ENCODE results near the gene STRIT1. TPM values are rescaled to one million over a fixed set of nuclear protein-coding genes. Genes with fewer than 3 reads are reported as not detected.

STRIT1 gene
- total RNA-seq, 1 experiment from 2014 or later: not detected

- H3K9me3 ChIP-seq (ENCODE audit: control insufficient read depth, insufficient read depth, low read depth, low read length): no peaks in the 10 kb centered on the region
- in situ Hi-C loops (cut with HindIII; ENCODE audit: low pct_unique_long_range_greater_than_20kb, low sequenced_read_pairs) (no loop called here), intact Hi-C loops (cut with micrococcal nuclease; ENCODE audit: unreplicated experiment) (no loop called here)
- TF ChIP-seq REST (IDR thresholded peaks at IDR 0.05; ENCODE audit: insufficient read depth in 1 of 2, low read depth in 2 of 2, low read length in 1 of 2) (no peak), SIN3A (IDR thresholded peaks at IDR 0.05; ENCODE audit: borderline replicate concordance, insufficient read depth, low read depth, low read length) (no peak), TCF7L2 (IDR thresholded peaks at IDR 0.05; ENCODE audit: low read depth, low read length) (no peak), POLR2AphosphoS5 (IDR thresholded peaks at IDR 0.05; ENCODE audit: low read depth, low read length) (no peak), CTCF (IDR thresholded peaks at IDR 0.05) (no peak)
- no peak overlapping the region for H3K27ac ChIP-seq (ENCODE audit: low read length)
- H3K27me3 ChIP-seq (ENCODE audit: control insufficient read depth, insufficient read depth, low read length): no peaks in the 10 kb centered on the region
- ATAC-seq (no peak), DNase-seq (ENCODE audit: low read depth, low spot score) (no peak)
- H3K4me1 ChIP-seq (ENCODE audit: control insufficient read depth, insufficient read depth, low read length): no peaks in the 10 kb centered on the region
- no peak overlapping the region for H3K4me3 ChIP-seq (ENCODE audit: low read depth in 2 of 2, low read length in 2 of 2)
- BruUV-seq (replicated peaks): no TSS peak
- H3K36me3 ChIP-seq (ENCODE audit: control insufficient read depth, insufficient read depth, low read length): no peaks in the 10 kb centered on the region
- ChIA-PET POLR2A (no interaction called here), CTCF (interaction anchor here (0.7 kb wide), 1 partner anchor 82 kb away, joined by 3 read pairs; no protein-coding TSS in a partner anchor)
Observed at GRCh38 chr3:155304394-155304793, 10.9 kb upstream of the STRIT1 start.

GRCh38 chr3:155303540-155304097, 10.1 kb upstream of the STRIT1 start:
- no TSS peak for BruUV-seq (replicated peaks)
- ChIA-PET POLR2A (no interaction called here), CTCF (interaction anchor here (0.7 kb wide), 1 partner anchor 81 kb away, joined by 3 read pairs; no protein-coding TSS in a partner anchor)
- no peaks in the 10 kb centered on the region for H3K27me3 ChIP-seq (ENCODE audit: control insufficient read depth, insufficient read depth, low read length)
- intact Hi-C loops (cut with micrococcal nuclease; ENCODE audit: unreplicated experiment): no loop called here
- H3K9me3 ChIP-seq (ENCODE audit: control insufficient read depth, insufficient read depth, low read depth, low read length): no peaks in the 10 kb centered on the region
- H3K36me3 ChIP-seq (ENCODE audit: control insufficient read depth, insufficient read depth, low read length): no peaks in the 10 kb centered on the region
- DNase-seq (ENCODE audit: low read depth, low spot score): no peak
- H3K27ac ChIP-seq (ENCODE audit: low read length): no peak overlapping the region
- H3K4me3 ChIP-seq (ENCODE audit: low read depth in 2 of 2, low read length in 2 of 2): no peak overlapping the region
- ATAC-seq: no peak
- no peaks in the 10 kb centered on the region for H3K4me1 ChIP-seq (ENCODE audit: control insufficient read depth, insufficient read depth, low read length)
- in situ Hi-C loops (cut with HindIII; ENCODE audit: low pct_unique_long_range_greater_than_20kb, low sequenced_read_pairs): no loop called here
- no peak for TF ChIP-seq TCF7L2 (IDR thresholded peaks at IDR 0.05; ENCODE audit: low read depth, low read length)
- no peak for TF ChIP-seq SIN3A (IDR thresholded peaks at IDR 0.05; ENCODE audit: borderline replicate concordance, insufficient read depth, low read depth, low read length)
- TF ChIP-seq REST (IDR thresholded peaks at IDR 0.05; ENCODE audit: insufficient read depth in 1 of 2, low read depth in 2 of 2, low read length in 1 of 2): no peak
- TF ChIP-seq CTCF (IDR thresholded peaks at IDR 0.05): no peak
- TF ChIP-seq POLR2AphosphoS5 (IDR thresholded peaks at IDR 0.05; ENCODE audit: low read depth, low read length): no peak

Measured in Panc1 (cell line).